ENCODE results near the gene CAPNS1.
"Not testable (repeated sequence)": the region's sequence is repeated elsewhere in the genome, so short reads cannot be mapped to it uniquely, and the experiment has no call there.

The CAPNS1 gene

DNA sequence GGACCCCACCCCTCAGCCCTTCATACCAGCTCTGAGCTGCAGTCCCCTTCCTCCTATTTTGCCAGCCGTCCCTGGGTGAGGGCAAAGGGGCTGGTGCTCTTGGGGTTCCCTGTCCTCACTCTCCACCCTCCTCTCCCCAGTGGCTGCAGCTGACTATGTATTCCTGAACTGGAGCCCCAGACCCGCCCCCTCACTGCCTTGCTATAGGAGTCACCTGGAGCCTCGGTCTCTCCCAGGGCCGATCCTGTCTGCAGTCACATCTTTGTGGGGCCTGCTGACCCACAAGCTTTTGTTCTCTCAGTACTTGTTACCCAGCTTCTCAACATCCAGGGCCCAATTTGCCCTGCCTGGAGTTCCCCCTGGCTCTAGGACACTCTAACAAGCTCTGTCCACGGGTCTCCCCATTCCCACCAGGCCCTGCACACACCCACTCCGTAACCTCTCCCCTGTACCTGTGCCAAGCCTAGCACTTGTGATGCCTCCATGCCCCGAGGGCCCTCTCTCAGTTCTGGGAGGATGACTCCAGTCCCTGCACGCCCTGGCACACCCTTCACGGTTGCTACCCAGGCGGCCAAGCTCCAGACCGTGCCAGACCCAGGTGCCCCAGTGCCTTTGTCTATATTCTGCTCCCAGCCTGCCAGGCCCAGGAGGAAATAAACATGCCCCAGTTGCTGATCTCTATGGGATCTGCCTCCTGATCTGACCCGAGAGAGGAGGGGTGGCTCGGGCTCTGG lies 10.0 kb downstream of the CAPNS1 start:
- DNase-seq (ENCODE audit: low spot score) = no peak
- FAIRE-seq = no peak

DNA sequence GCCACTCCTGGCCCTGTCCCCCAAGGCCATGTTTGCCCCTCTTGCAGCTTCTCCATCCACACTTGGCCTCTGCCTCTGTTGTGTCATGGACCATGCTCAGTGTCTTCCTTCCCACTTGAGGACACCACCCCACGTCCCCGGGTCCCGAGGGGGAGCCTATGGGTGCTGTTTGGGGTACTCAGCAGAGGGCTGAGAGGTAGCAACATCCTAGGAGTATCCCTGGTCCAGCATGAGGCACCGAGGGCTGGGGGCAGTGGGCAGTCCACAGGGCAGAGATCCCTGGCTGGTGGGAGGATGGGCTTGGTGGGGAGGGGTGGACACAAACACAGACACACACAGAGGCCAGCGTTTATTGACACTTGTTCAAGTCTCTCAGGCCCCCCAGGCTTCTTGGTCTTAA lies 10.7 kb downstream of the CAPNS1 start:
- FAIRE-seq (no peak), DNase-seq (ENCODE audit: low spot score) (no peak)

DNA sequence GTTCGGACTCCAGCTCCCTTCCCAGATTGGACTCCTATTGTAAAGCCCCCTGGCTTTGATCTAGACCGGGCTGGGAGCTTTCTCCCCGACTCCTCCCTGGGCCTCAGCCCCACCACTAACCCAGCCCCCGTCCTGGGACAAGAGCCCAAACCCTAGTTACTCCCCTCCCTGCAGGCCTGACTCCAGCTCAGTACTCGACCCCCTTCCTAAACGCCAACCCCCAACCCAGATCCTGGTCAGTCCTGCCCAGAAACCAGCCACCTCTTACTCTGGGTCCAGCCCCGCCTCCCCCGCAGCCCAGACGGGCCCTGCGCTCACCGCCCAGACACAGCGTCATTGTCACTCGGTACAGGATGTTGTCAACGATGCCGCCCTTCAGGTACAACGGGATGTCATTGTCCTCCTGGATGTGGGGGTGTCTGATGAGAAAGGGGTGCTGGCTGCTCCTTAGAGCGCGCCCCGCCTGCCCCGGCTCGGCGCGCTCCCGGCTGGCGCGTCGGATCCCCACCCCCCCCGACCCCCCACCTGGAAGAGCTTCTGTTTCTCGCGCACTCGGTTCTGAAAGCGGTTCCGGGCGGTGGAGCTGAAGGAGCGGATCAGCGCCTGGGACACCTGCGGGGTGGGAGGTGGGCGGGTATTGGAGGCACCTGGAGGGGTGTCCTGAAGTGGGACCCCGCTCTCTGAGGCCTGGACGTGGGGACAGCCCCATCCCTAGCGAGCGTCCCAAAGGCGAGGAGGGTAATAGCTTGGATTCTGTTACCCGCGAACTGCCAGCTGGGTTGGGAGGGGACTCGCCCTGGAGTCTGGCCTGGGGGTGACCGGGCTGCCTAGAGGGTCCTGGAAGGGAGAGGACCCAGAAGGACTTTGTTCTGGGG lies 11.5 kb downstream of the CAPNS1 start:
- DNase-seq (ENCODE audit: low spot score) = no peak
- FAIRE-seq = no peak

DNA sequence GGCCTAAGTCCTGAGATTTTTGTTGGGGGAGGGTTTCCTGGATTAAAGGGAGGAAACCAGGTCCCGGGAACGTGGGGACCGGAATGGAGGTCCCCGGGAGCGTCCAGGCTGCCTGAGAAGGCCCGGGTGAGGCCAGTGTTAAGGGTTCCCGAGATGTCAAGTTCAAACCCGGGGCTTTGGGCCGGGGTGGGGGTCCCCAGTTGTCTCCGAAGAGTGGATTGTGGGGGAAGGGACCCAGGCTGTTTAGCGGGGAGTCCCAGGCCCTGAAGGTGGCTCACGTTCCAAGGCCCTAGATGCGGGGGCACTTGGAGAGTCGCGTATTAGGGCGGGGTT lies 12.1 kb downstream of the CAPNS1 start:
- FAIRE-seq = no peak

DNA sequence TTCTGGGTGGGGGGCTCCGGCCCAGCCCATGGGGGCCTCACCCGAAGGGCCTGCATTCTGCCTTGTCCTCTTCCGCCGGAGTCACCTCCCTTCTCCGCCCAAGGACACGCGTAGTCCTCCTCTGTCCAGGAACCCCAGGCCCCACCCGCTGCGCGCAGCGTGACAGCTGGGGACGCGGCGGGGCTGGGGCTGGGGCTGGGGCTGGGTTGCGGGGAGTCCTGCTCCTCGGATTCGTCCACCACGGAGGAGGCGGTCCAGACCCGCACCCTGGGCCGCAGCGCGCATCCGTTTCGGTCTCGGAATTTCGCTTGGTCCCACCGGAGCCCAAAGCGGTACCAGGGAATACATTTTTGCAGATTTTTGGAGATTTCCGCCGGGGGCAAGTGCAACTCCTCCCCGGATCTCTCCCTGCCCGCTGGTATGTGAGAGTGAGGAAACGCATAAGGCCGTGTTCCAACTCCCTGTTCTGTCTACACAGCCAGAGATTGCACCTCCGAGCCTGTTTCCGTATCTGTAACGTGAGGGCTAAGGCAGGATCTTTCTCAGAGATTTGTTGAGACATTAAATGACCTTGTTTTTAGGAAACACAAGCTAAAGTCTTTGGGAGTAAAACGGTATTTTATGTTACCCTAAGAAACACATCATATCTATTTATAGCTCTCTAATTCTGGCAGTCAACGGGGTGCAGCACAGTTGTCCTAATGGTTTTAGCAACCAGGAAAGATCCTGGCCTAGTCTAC lies 12.7 kb downstream of the CAPNS1 start, which contains the start of gene COX7A1:
COX7A1 (minus strand) TSS at position 96 of the 740 bp plus-strand sequence; CDS start at position 56, 40 bp downstream.
- FAIRE-seq = no peak
- DNase-seq (ENCODE audit: low spot score) = no peak

More for the DNA sequence above, 12.1 kb downstream of the CAPNS1 start:
- no peak for DNase-seq (ENCODE audit: low spot score)

DNA sequence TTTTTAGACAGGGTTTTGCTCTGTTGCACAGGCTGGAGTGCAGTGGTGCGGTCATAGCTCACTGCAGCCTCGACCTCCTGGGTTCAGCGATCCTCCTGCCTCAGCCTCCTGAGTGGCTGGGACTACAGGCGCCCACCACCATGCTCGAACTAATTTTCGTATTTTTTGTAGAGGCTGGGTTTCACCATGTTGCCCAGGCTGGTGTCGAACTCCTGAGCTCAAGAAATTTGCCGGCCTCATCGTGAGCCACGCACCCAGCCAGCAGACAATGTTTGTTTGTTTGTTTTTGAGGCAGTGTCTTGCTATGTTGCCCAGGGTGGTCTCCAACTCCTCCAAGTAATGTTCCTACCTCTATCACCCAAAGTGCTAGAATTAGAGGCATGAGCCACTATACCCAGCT lies 13.3 kb downstream of the CAPNS1 start:
- FAIRE-seq = no peak
- DNase-seq (ENCODE audit: low spot score) = no peak

DNA sequence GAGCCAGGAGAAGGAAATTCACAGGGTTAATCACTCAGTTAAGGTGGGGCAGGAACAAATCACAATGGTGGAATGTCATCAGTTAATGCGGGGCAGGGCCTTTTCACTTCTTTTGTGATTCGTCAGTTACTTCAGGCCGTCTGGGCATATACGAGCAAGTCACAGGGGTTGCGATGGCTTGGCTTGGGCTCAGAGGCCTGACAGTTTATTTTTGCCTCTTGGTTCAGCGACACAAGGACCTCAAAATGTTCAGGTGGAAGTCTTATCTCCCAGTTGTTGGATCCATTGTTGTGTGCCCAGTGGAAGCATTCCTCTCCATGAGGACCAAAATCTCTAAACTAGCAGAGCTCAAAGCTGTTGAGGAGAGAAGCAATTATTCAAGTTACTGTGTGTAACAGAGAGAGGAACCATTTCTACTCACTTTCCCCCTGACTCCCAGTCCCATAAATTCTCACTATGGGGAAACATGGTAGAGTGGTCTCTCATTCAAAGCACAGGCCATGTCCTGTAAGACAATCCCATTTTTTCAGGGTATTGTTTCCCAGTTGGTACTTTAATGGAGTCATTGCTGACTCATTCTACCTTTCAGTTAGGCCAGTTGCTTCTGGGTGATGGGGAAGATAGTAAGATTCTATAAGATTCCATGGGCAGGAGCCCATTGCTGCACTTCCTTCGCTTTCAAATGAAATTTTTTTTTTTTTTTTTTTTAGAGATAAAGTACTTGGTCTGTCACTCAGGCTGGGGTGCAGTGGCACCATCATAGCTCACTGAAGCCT lies 21.1 kb downstream of the CAPNS1 start:
- DNase-seq (ENCODE audit: low spot score) = no peak
- no peak for FAIRE-seq

DNA sequence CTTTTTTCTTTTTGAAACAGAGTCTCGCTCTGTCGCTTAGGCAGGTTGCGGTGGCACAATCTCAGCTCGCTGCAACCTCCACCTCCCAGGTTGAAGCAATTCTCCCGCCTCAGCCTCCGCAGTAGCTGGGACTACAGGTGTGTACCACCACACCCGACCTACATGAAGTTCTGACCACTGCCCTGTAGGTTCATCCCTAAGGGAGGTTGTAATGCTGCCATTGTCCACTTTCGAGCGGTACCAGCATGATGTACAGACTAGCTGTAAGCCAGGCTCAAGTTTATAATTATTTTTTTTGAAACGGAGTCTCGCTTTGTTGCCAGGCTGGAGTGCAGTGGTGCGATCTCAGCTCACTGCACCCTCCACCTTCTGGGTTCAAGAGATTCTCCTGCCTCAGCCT lies 23.9 kb downstream of the CAPNS1 start:
- FAIRE-seq (no peak), DNase-seq (ENCODE audit: low spot score) (no peak)

DNA sequence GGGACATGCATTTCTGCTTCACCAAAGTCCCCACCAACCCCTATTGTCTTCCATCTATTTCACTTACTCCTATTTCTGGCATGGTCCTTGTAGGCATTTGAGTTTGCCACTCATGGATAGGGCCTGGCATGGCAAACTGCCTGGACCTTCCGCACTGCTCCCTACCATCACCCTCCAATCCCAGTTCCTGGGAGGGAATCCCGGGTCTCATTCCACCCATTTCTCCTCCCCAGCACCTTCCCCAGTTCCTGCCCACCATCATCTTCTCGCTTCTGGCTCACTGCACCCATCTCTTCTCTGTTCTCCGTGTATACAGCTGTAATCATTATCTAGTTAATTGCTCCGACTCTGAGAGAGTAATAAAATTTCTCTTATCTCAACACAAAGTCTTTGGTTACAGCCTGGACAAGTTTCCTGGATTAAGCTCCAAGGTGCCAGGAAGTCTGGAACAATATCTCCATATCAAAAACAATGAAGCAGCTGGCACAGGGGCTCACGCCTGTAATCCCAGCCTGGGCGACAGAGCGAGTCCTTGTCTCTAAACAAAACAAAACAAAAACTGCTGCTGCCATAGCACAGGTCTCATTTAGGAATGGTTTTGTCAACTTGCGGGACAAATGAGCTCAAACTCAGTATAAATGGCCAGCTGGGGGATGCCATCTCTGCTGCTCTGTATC lies 29.4 kb downstream of the CAPNS1 start:
- no peak for DNase-seq (ENCODE audit: low spot score)
- no peak for FAIRE-seq

DNA sequence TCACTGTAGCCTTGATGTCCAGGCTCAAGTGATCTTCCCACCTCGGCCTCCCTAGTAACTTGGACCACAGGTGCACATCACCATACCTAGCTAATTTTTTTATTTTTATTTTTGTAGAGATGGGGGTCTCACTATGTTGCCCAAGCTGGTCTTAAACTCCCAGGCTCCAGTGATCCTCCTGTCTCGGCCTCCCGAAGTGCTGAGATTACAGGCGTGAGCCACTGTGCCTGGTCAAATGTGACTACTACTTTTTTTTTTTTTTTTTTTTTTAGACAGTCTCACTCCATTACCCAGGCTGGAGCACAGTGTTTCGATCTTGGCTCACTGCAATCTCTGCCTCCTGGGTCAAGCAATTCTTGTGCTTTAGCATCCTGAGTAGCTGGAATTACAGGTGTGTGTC lies 33.0 kb downstream of the CAPNS1 start:
- DNase-seq (ENCODE audit: low spot score) (no peak), FAIRE-seq (no peak)

DNA sequence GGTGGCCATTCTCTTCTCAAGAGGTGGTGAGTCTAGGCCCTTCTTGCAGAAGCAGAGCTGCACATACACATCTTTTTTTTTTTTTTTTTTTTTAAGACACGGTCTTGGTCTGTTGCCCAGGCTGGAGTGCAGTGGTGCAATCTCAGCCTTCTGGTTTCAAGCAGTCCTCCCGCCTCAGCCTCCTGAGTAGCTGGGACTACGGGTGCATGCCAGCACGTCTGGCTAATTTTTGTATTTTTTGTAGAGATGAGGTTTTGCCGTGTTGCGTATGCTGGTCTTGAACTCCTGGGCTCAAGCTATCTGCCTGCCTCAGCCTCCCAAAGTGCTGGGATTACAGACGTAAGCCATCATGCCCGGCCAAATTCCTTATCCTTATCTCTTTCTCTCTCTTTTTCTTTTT lies 34.0 kb downstream of the CAPNS1 start:
- DNase-seq (ENCODE audit: low spot score); FAIRE-seq: not testable (repeated sequence)

DNA sequence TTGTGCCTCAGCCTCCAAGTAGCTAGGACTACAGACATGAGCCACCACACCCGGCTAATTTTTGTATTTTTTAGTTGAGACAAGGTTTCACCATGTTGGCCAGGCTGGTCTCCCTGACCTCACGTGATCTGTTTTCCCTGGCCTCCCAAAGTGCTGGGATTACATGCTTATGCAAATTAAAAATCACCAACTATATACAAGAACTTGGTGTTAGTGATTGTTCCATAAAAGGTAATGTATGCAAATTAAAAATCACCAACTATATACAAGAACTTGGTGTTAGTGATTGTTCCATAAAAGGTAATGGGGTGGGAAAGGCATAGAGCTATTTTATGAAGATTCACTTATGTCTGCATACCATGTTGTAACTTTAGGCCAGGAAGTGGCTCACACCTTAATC lies 39.2 kb downstream of the CAPNS1 start:
- not testable (repeated sequence) for DNase-seq (ENCODE audit: low spot score); FAIRE-seq

DNA sequence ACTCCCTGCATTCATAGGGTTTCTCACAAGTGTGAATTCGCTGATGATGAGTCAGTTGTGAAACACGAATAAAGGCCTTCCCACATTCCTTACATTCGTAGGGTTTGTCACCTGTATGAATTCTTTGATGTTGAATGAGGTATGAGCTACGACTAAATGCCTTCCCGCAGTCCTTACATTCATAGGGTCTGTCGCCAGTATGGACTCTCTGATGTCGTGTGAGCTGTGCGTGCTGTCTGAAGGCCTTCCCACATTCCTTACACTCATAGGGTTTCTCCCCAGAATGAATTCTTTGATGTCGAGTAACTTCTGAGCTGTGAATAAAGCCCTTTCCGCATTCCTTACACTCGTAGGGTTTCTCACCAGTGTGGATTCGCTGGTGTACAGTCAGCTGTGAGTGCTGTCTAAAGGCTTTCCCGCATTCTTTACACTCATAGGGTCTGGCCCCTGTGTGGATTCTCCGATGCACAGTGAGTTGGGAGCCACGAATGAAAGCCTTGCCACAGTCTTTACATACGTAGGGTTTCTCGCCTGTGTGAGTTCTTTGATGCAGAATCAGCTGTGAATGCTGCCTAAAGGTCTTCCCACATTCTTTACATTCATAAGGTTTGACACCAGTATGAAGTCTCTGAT lies 42.9 kb downstream of the CAPNS1 start:
- FAIRE-seq (no peak), DNase-seq (ENCODE audit: low spot score) (peak; percentile 61)

DNA sequence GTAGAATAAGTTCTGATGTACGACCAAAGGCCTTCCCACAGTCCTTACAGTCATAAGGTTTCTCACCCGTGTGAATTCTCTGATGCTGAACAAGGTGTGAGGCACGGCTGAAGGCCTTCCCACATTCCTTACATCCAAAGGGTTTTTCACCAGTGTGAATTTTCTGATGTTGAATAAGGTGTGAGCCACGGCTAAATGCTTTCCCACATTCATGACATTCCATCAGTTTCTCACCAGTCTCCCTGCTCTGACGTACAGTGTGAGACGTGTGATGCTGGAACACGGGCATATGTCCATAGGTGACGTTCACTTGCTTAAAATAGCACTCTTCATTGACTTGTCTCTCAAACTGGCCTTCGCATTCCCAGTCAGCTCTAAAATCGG lies 43.4 kb downstream of the CAPNS1 start:
- DNase-seq (ENCODE audit: low spot score) (peak; percentile 17), FAIRE-seq (no peak)

DNA sequence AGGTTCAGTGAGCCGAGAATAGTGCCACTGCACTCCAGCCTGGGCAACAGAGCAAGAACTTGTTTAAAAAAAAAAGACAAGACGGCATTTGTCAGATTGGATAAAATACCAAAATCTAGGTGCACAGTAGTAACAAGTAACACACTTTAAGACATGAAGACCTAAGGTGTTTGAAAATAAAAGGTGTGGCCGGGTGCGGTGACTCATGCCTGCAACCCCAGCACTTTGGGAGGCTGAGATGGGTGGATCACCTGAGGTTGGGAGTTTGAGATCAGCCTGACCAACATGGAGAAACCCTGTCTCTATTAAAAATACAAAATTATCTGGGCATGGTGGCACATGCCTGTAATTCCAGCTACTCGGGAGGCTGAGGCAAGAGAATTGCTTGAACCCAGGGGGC lies 46.9 kb downstream of the CAPNS1 start:
- not testable (repeated sequence) for DNase-seq (ENCODE audit: low spot score); FAIRE-seq

DNA sequence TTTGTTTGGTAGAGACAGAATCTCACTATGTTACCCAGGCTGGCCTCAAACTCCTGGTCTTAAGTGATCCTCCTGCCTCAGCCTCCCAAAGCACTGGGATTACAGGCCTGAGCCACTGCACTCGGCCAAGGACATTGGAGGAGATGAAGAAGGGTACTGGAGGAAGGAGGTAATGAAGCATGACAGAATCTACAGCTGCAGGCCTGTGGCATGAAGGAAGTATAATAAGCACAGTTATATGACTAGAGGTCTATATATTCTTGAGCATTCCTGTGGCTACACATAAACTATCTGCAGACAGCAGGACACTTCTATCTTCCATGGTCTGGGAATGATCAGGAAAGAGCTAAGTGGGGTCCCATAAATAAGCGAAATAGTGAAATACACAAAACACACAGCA lies 56.4 kb downstream of the CAPNS1 start:
- DNase-seq (ENCODE audit: low spot score) (peak; percentile 72), FAIRE-seq (peak; percentile 7)

DNA sequence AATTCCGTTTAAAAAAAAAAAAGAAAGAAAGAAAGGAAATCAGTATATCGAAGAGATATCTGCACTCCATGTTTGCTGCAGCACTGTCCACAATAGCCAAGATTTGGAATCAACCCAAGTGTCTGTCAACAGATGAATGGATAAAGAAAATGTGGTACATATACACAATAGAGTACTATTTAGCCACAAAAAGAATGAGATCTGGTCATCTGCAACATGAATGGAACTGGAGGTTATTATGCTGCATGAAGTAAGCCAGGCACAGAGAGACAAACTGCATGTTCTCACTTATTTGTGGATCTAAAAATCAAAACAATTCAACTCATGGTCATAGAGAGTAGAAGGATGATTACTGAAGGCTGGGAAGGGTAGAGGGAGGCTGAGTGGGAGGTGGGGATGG lies 58.3 kb downstream of the CAPNS1 start:
- FAIRE-seq = no peak
- no peak for DNase-seq (ENCODE audit: low spot score)

Data from RCC 7860 (cell line).